SK-N-SH treated with all-trans-retinoic acid at 6 μM for 48 hours (cell line): ENCODE data around the gene ZFHX2.
"Not testable (repeated sequence)": the region's sequence is repeated elsewhere in the genome, so short reads cannot be mapped to it uniquely, and the experiment has no call there.

Experiments used
- ATAC-seq: fragments of 200-7000 bp; cut with Tn5 transposase; 3 replicates; pipeline ENCODE4 v1.9.1; 2020; ENCODE audit warnings: mild to moderate bottlenecking, moderate library complexity
- ARNTL ChIP-seq: fragments of 450-650 bp; formaldehyde crosslinking; IDR thresholded peaks from 2 replicates; pipeline ENCODE4 v1.5.0; 2020; ENCODE audit warnings: low read depth, mild to moderate bottlenecking, moderate library complexity, borderline replicate concordance
- CREB5 ChIP-seq: fragments of 250-450 bp; sonication (Bioruptor Pico); IDR thresholded peaks from 2 replicates; pipeline ENCODE4 v1.5.1; 2020; ENCODE audit warnings: low read depth, mild to moderate bottlenecking, moderate library complexity
- CSDC2 ChIP-seq: fragments of 250-450 bp; sonication (Bioruptor Pico); IDR thresholded peaks from 2 replicates; pipeline ENCODE4 v1.5.0; 2020; ENCODE audit warnings: mild to moderate bottlenecking, moderate library complexity
- CSRNP3 ChIP-seq: fragments of 250-450 bp; sonication (Bioruptor Pico); IDR thresholded peaks from 2 replicates; pipeline ENCODE4 v1.5.1; 2021; ENCODE audit warnings: mild to moderate bottlenecking, moderate library complexity
- ESRRG ChIP-seq: fragments of 250-450 bp; sonication (Bioruptor Pico); IDR thresholded peaks from 2 replicates; pipeline ENCODE4 v1.6.1; 2021; ENCODE audit warnings: mild to moderate bottlenecking
- GLIS3 ChIP-seq: fragments of 250-450 bp; sonication (Bioruptor Pico); IDR thresholded peaks from 2 replicates; pipeline ENCODE4 v1.5.0; 2020; ENCODE audit warnings: mild to moderate bottlenecking, moderate library complexity
- ISL1 ChIP-seq: fragments of 250-450 bp; sonication (Bioruptor Pico); IDR thresholded peaks from 2 replicates; pipeline ENCODE4 v2.1.2; 2022; ENCODE audit warnings: mild to moderate bottlenecking, moderate library complexity
- PATZ1 ChIP-seq: fragments of 250-450 bp; sonication (Bioruptor Pico); IDR thresholded peaks from 2 replicates; pipeline ENCODE4 v1.8.0; 2020; ENCODE audit warnings: mild to moderate bottlenecking, moderate library complexity, borderline replicate concordance
- POU6F1 ChIP-seq: fragments of 250-450 bp; sonication (Bioruptor Pico); IDR thresholded peaks from 2 replicates; pipeline ENCODE4 v1.8.0; 2021; ENCODE audit warnings: low read depth, mild to moderate bottlenecking, moderate library complexity, borderline replicate concordance
- PPARA ChIP-seq: fragments of 250-450 bp; sonication (Bioruptor Pico); IDR thresholded peaks from 2 replicates; pipeline ENCODE4 v1.5.0; 2020; ENCODE audit warnings: mild to moderate bottlenecking, borderline replicate concordance
- SNAI2 ChIP-seq: fragments of 250-450 bp; sonication (Bioruptor Pico); IDR thresholded peaks from 2 replicates; pipeline ENCODE4 v1.5.0; 2020; ENCODE audit warnings: mild to moderate bottlenecking, moderate library complexity
- TOX ChIP-seq: fragments of 250-450 bp; sonication (Bioruptor Pico); IDR thresholded peaks from 2 replicates; pipeline ENCODE4 v1.8.0; 2021; ENCODE audit warnings: mild to moderate bottlenecking, moderate library complexity, borderline replicate concordance
- TSHZ2 ChIP-seq: fragments of 250-450 bp; sonication (Bioruptor Pico); IDR thresholded peaks from 2 replicates; pipeline ENCODE4 v1.5.0; 2020; ENCODE audit warnings: mild to moderate bottlenecking, moderate library complexity
- ZC3H10 ChIP-seq: fragments of 250-450 bp; sonication (Bioruptor Pico); IDR thresholded peaks from 2 replicates; pipeline ENCODE4 v1.5.1; 2021; ENCODE audit warnings: mild to moderate bottlenecking, moderate library complexity
- ZFP3 ChIP-seq: fragments of 250-450 bp; sonication (Bioruptor Pico); IDR thresholded peaks from 2 replicates; pipeline ENCODE4 v1.5.0; 2020; ENCODE audit warnings: mild to moderate bottlenecking, moderate library complexity
- ZFP30 ChIP-seq: fragments of 450-650 bp; formaldehyde crosslinking; IDR thresholded peaks from 2 replicates; pipeline ENCODE4 v1.5.0; 2022; ENCODE audit warnings: mild to moderate bottlenecking, moderate library complexity
- ZNF565 ChIP-seq: fragments of 450-650 bp; formaldehyde crosslinking; conservative IDR thresholded peaks from 2 replicates; pipeline ENCODE4 v1.5.0; 2020; ENCODE audit warnings: low read depth, mild to moderate bottlenecking, moderate library complexity
- ZNF70 ChIP-seq: fragments of 450-650 bp; formaldehyde crosslinking; IDR thresholded peaks from 2 replicates; pipeline ENCODE4 v1.5.0; 2020; ENCODE audit warnings: mild to moderate bottlenecking, moderate library complexity

Gene ZFHX2

GRCh38 chr14:23551266-23552028 is at the start of gene ZFHX2:
Gene ZFHX2 (minus strand): TSS chr14:23551765. CDS start chr14:23535325, 16,440 bp downstream.
- peak; percentile 74 for ATAC-seq
- no peak for TF ChIP-seq ESRRG (CRISPR knock-in tag)
- peak; percentile 97 for TF ChIP-seq SNAI2 (CRISPR knock-in tag)
- TF ChIP-seq, all 23 proteins: peak for 1

- TF ChIP-seq CSRNP3 (CRISPR knock-in tag) (no peak), CSDC2 (CRISPR knock-in tag) (no peak), ZNF70 (no peak), PPARA (CRISPR knock-in tag) (no peak)
- no peak for ATAC-seq
Observed at GRCh38 chr14:23600806-23601205, 49.2 kb upstream of the ZFHX2 start.

GRCh38 chr14:23600322-23600707 is 48.8 kb upstream of the ZFHX2 start:
- ATAC-seq = no peak
- TF ChIP-seq ZNF70 = no peak
- TF ChIP-seq SNAI2 (CRISPR knock-in tag) = no peak
- no peak for TF ChIP-seq ZFP3 (CRISPR knock-in tag)
- TF ChIP-seq POU6F1 (CRISPR knock-in tag) = no peak
- no peak for TF ChIP-seq CREB5
- no peak for TF ChIP-seq ARNTL (CRISPR knock-in tag)
- no peak for TF ChIP-seq CSDC2 (CRISPR knock-in tag)
- TF ChIP-seq TOX (CRISPR knock-in tag) = no peak
- no peak for TF ChIP-seq ZC3H10 (CRISPR knock-in tag)
- TF ChIP-seq ZNF565 (CRISPR knock-in tag) = no peak
- TF ChIP-seq PATZ1 = no peak
- no peak for TF ChIP-seq TSHZ2 (CRISPR knock-in tag)

GRCh38 chr14:23594191-23594590 is 42.6 kb upstream of the ZFHX2 start:
- not testable (repeated sequence) for ATAC-seq

GRCh38 chr14:23590198-23590597 is 38.6 kb upstream of the ZFHX2 start:
- TF ChIP-seq GLIS3 (CRISPR knock-in tag) (no peak), CREB5 (no peak), ZNF565 (CRISPR knock-in tag) (no peak), CSDC2 (CRISPR knock-in tag) (no peak), ISL1 (CRISPR knock-in tag) (no peak), SNAI2 (CRISPR knock-in tag) (no peak), PPARA (CRISPR knock-in tag) (no peak), ZFP30 (CRISPR knock-in tag) (no peak), CSRNP3 (CRISPR knock-in tag) (no peak), ZNF70 (no peak), ESRRG (CRISPR knock-in tag) (no peak)
- ATAC-seq = no peak
